ENCODE measurements around the gene MAGEC2. TPM values are rescaled to one million over a fixed set of nuclear protein-coding genes. Genes with fewer than 3 reads are reported as not detected.

MAGEC2 gene, protein sequence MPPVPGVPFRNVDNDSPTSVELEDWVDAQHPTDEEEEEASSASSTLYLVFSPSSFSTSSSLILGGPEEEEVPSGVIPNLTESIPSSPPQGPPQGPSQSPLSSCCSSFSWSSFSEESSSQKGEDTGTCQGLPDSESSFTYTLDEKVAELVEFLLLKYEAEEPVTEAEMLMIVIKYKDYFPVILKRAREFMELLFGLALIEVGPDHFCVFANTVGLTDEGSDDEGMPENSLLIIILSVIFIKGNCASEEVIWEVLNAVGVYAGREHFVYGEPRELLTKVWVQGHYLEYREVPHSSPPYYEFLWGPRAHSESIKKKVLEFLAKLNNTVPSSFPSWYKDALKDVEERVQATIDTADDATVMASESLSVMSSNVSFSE
- not detected in 5 replicates for total RNA-seq (2022; extraction: Qiagen RNA extraction; ENCODE audit: low read depth)

DNA sequence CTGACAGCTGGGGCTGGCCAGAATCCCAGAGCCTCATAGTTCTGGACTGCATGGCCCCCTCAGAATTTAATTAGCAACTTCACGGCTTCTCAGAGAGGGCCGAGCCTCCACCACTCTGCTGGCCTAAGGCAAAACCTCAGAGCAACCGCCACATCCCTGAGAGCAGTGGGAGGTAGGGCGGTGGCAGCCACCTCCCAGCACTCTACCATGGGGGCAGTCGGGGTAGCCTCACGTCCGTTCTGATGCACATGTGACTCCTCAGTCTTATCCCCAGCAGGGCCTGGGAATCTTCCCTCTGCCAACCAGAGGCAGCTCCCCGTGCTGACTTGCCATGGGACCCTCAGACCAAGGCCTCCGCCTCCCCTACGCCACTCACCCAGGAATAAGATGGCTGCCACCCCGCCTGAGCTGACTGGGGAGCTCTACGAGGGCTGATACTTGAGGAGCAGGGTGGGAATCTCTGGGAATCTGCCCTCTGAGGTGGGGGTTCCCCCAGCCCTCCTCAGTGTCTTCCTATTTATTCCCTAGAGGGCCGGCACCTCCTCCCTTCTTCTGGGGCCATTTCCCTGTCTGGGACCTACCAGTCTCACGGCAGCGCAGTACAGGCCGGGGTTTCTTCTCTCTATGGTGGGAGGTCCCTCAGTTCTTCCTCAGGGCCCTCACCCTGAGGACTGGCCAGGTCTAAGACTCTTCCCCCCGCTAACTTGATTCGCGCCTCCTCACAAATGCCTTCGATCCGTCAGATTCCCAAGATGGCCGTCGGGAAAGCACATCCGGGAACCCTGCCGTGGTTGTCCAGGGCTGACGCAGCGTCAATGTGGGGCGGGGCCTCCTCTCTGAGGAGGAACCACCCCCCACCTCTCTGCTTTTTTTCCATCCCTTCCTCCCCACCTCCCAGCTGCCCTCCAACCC lies at the start of gene MAGEC2:
TSS of gene MAGEC2 (minus strand) at position 769 of the 912 bp plus-strand sequence. CDS start 1,303 bp downstream, outside the sequence.

